IMR-90 (cell line): ENCODE results near the gene PDS5A.

ENCODE experiments used
- BHLHE40 ChIP-seq: fragments of 150-350 bp; IDR thresholded peaks from 2 replicates; pipeline ENCODE4 v1.6.1; 2016; ENCODE audit warnings: mild to moderate bottlenecking, low read depth, low read length
- FOS ChIP-seq: fragments of 150-350 bp; IDR thresholded peaks from 2 replicates; pipeline ENCODE4 v1.6.1; 2016; ENCODE audit warnings: low read depth, low read length
- POLR2A ChIP-seq: IDR thresholded peaks from 2 replicates; pipeline ENCODE4 v1.6.1; 2012; ENCODE audit warnings: mild to moderate bottlenecking, low read depth, low read length
- RAD21 ChIP-seq: IDR thresholded peaks from 2 replicates; pipeline ENCODE4 v1.6.1; 2012; ENCODE audit warnings: low read length, improper control_type of control experiment
- TF ChIP-seq, protein P1 (sequence below): fragments of 150-350 bp; IDR thresholded peaks from 2 replicates; pipeline ENCODE4 v1.6.1; 2017; ENCODE audit warnings: mild to moderate bottlenecking, antibody characterized with exemption, low read length, low read depth
- TF ChIP-seq, protein P2 (sequence below): conservative IDR thresholded peaks from 2 replicates; pipeline ENCODE4 v1.5.1; 2012; ENCODE audit warnings: mild to moderate bottlenecking, low read depth, low read length, improper control_type of control experiment

DNA sequence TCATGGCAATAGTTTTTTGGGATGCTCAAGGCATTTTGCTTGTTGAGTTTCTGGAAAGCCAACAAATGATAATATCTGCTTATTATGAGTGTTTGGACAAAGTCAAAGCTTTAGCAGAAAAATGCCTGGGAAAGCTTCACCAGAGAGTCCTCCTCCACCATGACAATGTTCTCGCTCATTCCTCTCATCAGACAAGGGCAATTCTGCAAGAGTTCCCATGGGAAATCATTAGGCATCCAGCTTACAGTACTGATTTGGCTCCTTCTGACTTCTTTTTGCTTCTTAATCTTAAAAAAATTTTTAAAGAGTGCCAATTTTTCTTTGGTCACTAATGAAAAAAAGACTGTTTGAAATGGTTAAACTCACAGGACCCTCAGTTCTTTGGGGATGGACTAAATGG lies 143.4 kb downstream of the PDS5A start:
- TF ChIP-seq POLR2A (no peak), FOS (no peak), RAD21 (no peak), BHLHE40 (no peak)
- TF ChIP-seq, protein P1, sequence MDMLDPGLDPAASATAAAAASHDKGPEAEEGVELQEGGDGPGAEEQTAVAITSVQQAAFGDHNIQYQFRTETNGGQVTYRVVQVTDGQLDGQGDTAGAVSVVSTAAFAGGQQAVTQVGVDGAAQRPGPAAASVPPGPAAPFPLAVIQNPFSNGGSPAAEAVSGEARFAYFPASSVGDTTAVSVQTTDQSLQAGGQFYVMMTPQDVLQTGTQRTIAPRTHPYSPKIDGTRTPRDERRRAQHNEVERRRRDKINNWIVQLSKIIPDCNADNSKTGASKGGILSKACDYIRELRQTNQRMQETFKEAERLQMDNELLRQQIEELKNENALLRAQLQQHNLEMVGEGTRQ = no peak
- TF ChIP-seq, protein P2, sequence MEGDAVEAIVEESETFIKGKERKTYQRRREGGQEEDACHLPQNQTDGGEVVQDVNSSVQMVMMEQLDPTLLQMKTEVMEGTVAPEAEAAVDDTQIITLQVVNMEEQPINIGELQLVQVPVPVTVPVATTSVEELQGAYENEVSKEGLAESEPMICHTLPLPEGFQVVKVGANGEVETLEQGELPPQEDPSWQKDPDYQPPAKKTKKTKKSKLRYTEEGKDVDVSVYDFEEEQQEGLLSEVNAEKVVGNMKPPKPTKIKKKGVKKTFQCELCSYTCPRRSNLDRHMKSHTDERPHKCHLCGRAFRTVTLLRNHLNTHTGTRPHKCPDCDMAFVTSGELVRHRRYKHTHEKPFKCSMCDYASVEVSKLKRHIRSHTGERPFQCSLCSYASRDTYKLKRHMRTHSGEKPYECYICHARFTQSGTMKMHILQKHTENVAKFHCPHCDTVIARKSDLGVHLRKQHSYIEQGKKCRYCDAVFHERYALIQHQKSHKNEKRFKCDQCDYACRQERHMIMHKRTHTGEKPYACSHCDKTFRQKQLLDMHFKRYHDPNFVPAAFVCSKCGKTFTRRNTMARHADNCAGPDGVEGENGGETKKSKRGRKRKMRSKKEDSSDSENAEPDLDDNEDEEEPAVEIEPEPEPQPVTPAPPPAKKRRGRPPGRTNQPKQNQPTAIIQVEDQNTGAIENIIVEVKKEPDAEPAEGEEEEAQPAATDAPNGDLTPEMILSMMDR = no peak
